NCI-H146 treated with DMSO at 0.1 percent for 48 hours (cell line): ENCODE measurements around the gene PRR30.
"Not testable (repeated sequence)": the region's sequence is repeated elsewhere in the genome, so short reads cannot be mapped to it uniquely, and the experiment has no call there.

ENCODE experiments used
- DNase-seq: peaks from one replicate; lab custom pipeline; 2025; ENCODE audit not compliant: unreplicated experiment; lab: John Stamatoyannopoulos, UW

The PRR30 gene

DNA sequence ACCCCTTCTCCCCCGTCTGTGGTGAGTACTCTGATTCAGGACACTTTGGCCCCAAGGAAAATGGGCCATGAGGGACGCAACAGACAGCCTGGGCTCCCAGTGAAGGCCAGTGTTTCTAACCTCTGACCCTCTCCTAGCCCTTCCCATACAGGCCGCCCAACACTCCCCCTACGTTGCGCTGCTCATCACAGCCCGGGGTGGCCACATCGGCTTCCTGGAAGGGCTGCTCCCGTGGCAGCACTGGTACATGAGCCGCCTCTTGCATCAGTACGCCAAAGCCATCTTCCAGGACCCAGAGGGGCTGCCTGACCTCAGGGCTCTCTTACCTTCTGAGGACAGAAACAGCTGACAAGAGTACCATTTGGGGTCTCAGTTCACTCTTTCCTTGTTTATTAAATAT is 8.8 kb downstream of the PRR30 start:
- no peak for DNase-seq

DNA sequence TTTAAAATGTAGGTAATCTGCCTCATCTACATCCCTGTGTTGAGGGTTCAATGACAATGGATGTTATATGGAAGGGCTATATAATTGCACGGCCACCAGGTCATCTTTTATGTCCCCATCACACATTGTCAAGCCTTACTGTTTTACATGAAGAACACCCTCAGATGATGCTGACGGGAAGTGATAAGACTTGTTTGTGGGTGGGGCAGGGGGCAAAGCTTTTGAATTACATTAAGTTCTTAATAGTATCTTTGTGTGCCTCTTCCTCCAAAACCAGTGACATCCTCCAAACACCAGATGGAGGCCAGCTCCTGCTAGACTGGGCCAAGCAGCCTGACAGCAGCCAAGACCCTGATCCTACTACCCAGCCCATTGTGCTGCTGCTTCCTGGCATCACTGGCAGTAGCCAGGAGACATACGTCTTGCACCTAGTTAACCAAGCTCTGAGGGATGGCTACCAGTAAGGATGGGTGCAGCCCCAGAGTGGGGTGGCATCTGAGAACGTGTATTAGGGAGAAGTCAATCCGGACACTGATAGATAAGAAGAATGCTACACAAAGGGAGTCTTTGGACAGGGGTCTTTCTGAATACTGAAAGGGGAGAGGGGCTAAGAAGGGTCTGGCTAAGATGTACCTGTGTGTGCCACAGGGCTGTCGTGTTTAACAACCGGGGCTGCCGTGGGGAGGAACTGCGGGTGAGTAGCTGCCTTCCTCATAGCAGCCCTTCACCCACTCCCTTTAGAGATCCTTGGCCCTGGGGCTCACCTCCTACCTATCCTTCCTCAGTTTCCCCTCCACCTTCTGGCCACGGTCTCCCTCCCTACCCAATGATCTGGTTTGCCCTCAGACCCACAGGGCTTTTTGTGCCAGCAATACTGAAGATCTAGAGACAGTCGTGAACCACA is 10.3 kb downstream of the PRR30 start:
- no peak for DNase-seq

DNA sequence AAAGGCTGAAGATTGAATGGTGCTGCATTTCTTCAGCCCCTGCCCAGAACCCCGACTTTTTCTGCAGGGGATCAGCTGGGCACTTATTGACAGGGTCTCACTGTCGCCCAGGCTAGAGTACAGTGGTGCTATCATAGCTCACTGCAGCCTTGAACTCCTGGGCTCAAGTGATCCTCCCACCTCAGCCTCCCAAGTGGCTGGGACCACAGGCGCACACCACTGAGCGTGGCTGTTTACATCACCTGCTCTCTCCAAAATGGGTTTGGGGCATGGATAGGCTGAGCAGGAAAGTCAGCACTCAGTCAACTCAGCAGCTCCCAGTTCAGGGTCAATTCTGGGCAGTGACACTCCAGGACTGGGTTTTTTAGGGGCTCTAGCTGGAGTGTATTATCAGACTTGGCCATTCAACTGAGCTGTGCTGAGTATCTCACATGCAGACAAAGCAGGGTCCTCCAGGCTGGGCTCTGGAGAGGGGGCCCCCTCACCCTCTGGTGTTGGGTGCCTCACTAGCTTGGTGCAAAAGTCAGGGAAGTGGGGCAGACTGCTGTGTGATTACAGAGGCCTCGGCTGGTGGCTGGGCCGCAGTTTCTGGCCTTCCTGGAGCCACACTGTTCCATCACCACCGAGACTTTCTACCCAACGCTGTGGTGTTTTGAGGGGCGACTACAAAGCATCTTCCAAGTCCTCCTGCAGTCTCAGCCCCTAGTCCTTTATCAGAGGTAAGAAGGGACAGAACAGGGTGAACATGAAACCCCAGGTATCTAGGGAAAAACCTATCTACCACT is 11.1 kb downstream of the PRR30 start:
- no peak for DNase-seq

DNA sequence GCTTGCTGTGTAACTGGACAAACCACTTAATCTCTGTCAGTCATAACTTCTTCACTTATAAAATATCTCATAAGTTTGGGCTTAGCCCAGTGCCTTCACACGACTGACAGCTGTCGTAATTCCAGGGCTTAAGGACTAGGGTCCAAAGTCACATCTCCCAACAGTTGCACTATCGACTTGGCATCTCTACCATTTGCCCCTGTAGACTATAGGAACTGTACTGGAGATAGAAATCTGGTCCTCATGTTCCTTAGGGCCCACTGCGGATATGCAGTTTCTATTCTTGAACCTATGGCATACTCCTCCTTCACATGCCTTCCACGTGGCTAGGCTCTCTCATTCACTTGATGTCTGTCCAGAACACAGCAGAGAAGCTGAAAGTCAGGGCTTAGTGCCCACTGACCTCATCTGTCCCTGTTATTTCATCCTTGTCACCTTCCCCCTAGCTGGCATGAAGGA is 12.9 kb downstream of the PRR30 start:
- no peak for DNase-seq

GRCh38 chr2:27125104-27125503 is 14.1 kb downstream of the PRR30 start:
- no peak for DNase-seq

- peak; percentile 27 for DNase-seq
Measured at GRCh38 chr2:27123302-27124150, 15.7 kb downstream of the PRR30 start, which contains the start of gene ABHD1. TSS of gene ABHD1 (plus strand) at chr2:27123815. CDS start at chr2:27123949, 134 bp downstream.

GRCh38 chr2:27122791-27123190 is 16.4 kb downstream of the PRR30 start:
- DNase-seq = no peak

GRCh38 chr2:27121906-27122305 is 17.3 kb downstream of the PRR30 start:
- no peak for DNase-seq

GRCh38 chr2:27119330-27119670 is 19.9 kb downstream of the PRR30 start:
- not testable (repeated sequence) for DNase-seq

GRCh38 chr2:27118525-27119329 is 20.5 kb downstream of the PRR30 start, which contains the start of gene CGREF1:
TSS of gene CGREF1 (minus strand) at chr2:27119128. CDS start at chr2:27104366, 14,762 bp downstream.
- peak; percentile 26 for DNase-seq

DNA sequence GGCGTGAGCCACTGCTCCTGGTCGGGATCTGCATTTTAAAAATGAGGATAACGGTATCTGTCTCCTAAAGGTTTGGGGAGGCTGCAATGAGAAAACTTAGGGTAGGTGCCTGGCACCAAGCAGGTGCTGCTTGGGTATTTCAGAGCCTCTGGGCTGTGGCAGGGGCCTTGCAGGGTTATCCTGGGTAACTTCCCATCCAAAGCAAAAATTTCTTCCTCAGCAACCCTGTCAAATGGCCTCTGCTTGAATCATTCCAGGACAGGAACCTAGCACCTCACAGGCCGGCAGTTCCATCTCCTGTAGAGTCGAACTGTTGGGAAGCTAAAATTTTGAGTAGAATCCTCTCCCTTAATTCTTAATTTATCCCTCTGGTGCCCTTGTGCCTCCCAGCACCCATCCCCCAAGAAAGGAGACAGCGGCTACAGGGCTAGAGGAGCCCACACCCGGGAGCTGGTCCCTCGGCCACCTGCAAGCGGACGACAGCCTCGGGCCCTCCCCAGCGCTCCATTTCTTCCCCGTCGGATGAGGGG is 21.1 kb downstream of the PRR30 start:
- DNase-seq = no peak

GRCh38 chr2:27115519-27115918 is 23.7 kb downstream of the PRR30 start:
- DNase-seq = no peak

GRCh38 chr2:27111392-27112078 is 27.7 kb downstream of the PRR30 start:
- DNase-seq = not testable (repeated sequence)

DNA sequence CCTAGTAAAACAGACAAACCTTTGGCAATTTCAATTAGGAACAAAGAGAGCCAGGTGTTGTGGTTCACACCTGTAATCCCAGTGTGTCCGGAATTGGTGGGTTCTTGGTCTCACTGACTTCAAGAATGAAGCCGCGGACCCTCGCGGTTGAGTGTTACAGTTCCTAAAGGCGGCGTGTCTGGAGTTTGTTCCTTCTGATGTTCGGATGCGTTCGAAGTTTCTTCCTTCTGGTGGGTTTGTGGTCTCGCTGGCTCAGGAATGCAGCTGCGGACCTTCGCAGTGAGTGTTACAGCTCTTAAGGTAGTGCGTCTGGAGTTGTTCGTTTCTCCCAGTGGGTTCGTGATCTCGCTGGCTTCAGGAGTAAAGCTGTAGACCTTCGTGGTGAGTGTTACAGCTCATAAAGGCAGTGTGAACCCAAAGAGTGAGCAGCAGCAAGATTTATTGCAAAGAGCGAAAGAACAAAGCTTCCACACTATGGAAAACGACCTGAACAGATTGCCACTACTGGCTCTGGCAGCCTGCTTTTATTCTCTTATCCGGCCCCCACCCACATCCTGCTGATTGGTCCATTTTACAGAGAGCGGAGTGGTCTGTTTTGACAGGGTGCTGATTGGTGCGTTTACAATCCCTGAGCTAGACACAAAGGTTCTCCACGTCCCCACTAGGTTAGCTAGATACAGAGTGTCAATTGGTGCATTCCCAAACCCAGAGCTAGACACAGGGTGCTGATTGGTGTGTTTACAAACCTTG is 28.4 kb downstream of the PRR30 start:
- DNase-seq = not testable (repeated sequence)

- DNase-seq = no peak
Measured at GRCh38 chr2:27109083-27109482, 30.1 kb downstream of the PRR30 start.

DNA sequence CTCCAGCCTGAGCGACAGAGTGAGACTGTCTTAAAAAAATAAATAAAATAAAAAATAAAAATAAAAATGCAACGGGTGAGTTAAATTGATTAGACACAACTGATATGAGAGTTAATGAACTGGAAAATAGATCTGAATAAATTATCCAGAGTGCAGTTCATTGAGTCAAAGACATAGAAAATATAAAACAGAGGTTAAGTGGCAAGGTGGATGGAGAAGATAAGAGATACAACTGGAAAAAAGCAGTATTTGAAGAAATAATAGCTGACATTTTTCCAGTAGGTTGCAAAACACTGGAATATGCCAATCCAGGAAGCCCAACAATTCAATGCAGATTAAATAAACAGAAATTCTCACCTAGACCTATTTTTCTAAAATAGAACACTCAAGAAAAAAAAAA is 31.0 kb downstream of the PRR30 start:
- DNase-seq = no peak

DNA sequence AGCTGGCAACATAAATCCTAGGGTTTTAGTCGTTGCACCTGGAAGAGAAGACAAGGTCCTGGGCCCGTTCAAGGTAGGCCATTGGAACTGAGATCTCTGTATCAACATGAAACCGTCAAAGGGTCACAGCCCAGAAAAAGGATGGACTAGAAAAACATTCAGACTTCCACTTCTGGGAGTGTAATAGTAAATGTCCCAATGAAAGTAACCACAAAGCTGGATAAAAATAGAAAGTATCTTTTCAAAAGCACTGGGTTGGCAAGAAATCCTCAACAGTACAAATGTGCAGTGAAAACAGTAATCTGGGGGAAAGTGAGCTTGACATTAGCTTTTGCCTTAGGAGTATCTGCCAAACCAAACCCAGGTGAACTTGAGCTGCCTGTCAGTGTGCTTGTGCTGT is 33.2 kb downstream of the PRR30 start:
- no peak for DNase-seq

DNA sequence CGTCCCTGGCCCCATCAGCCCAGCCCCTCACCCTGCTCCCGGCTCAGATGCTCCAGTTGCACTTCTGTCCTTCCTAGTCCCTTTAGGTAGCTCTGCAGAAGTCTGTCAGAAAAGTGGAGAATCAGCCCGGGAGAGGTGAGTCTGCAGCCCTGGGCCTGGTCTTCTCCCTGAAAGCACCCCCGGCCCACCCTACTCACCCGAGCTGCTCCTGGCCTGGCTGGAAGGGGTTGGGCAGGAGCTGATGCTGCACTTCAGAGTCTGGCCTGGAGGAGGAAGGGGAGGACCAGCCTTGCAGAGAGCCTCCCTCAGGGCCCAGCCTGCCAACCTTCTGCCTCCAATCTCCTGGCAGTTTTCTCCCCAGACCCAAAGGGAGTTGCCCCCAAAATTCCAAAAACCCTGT is 36.9 kb downstream of the PRR30 start:
- no peak for DNase-seq

- DNase-seq = no peak
Measured at GRCh38 chr2:27100036-27100435, 39.2 kb downstream of the PRR30 start.
